ENCODE measurements around the gene KLHL29.
"Not testable (repeated sequence)": the region's sequence is repeated elsewhere in the genome, so short reads cannot be mapped to it uniquely, and the experiment has no call there.

KLHL29 gene

GRCh38 chr2:23367760-23368159 lies 17.2 kb upstream of the KLHL29 start:
- DNase-seq (ENCODE audit: low spot score): no peak
- FAIRE-seq: no peak

GRCh38 chr2:23373666-23374065 lies 11.3 kb upstream of the KLHL29 start:
- FAIRE-seq (no peak), DNase-seq (ENCODE audit: low spot score) (no peak)

- FAIRE-seq (no peak), DNase-seq (ENCODE audit: low spot score) (no peak)
Observed at GRCh38 chr2:23375448-23375847, 9.5 kb upstream of the KLHL29 start.

GRCh38 chr2:23376075-23376474 lies 8.9 kb upstream of the KLHL29 start:
- DNase-seq (ENCODE audit: low spot score) (no peak), FAIRE-seq (no peak)

GRCh38 chr2:23376972-23377371 lies 8.0 kb upstream of the KLHL29 start:
- DNase-seq (ENCODE audit: low spot score) (no peak), FAIRE-seq (no peak)

- FAIRE-seq (no peak), DNase-seq (ENCODE audit: low spot score) (no peak)
Observed at GRCh38 chr2:23377771-23378170, 7.2 kb upstream of the KLHL29 start.

GRCh38 chr2:23378496-23378895 lies 6.5 kb upstream of the KLHL29 start:
- DNase-seq (ENCODE audit: low spot score): no peak

GRCh38 chr2:23379220-23379695 lies 5.7 kb upstream of the KLHL29 start:
- FAIRE-seq (no peak), DNase-seq (ENCODE audit: low spot score) (no peak)

More at GRCh38 chr2:23378496-23378895, 6.5 kb upstream of the KLHL29 start:
- FAIRE-seq: no peak

GRCh38 chr2:23380562-23381065 lies 4.4 kb upstream of the KLHL29 start:
- FAIRE-seq: peak; percentile 69
- DNase-seq (ENCODE audit: low spot score): peak; percentile 54

GRCh38 chr2:23381084-23381483 lies 3.9 kb upstream of the KLHL29 start:
- peak; percentile 80 for FAIRE-seq
- peak; percentile 83 for DNase-seq (ENCODE audit: low spot score)

- FAIRE-seq: no peak
- no peak for DNase-seq (ENCODE audit: low spot score)
Observed at GRCh38 chr2:23381485-23381884, 3.5 kb upstream of the KLHL29 start.

GRCh38 chr2:23383100-23383499 lies 1.9 kb upstream of the KLHL29 start:
- FAIRE-seq (no peak), DNase-seq (ENCODE audit: low spot score) (no peak)

GRCh38 chr2:23385351-23385747 lies 370 bp downstream of the KLHL29 start:
- DNase-seq (ENCODE audit: low spot score) (peak; percentile 71), FAIRE-seq (no peak)

GRCh38 chr2:23385748-23386338 lies 864 bp downstream of the KLHL29 start:
- DNase-seq (ENCODE audit: low spot score) (peak; percentile 67), FAIRE-seq (no peak)

GRCh38 chr2:23386339-23387220 lies 1.6 kb downstream of the KLHL29 start:
- FAIRE-seq (peak; percentile 79), DNase-seq (ENCODE audit: low spot score) (peak; percentile 35)

GRCh38 chr2:23387221-23387550 lies 2.2 kb downstream of the KLHL29 start:
- DNase-seq (ENCODE audit: low spot score) (no peak), FAIRE-seq (no peak)

- DNase-seq (ENCODE audit: low spot score): no peak
- FAIRE-seq: no peak
Observed at GRCh38 chr2:23387845-23388244, 2.9 kb downstream of the KLHL29 start.

- FAIRE-seq (no peak), DNase-seq (ENCODE audit: low spot score) (no peak)
Observed at GRCh38 chr2:23388294-23388693, 3.3 kb downstream of the KLHL29 start.

- DNase-seq (ENCODE audit: low spot score): no peak
- no peak for FAIRE-seq
Observed at GRCh38 chr2:23388756-23389514, 4.0 kb downstream of the KLHL29 start.

GRCh38 chr2:23390152-23390551 lies 5.2 kb downstream of the KLHL29 start:
- no peak for FAIRE-seq
- no peak for DNase-seq (ENCODE audit: low spot score)

- not testable (repeated sequence) for DNase-seq (ENCODE audit: low spot score); FAIRE-seq
Observed at GRCh38 chr2:23391237-23391736, 6.3 kb downstream of the KLHL29 start.

GRCh38 chr2:23393722-23394121 lies 8.7 kb downstream of the KLHL29 start:
- no peak for DNase-seq (ENCODE audit: low spot score)
- FAIRE-seq: no peak

Data from urothelium cell line (cell line).